Right lobe of liver (tissue), 6 donors: ENCODE measurements around the gene PC. TPM values are rescaled to one million over a fixed set of nuclear protein-coding genes. Genes with fewer than 3 reads are reported as not detected.

Experiments
- ATAC-seq, 4 donors: fragments of 200-7000 bp; cut with Tn5 transposase; one replicate each; pipeline ENCODE4 v1.9.1; 2020; ENCODE audit warnings: mild to moderate bottlenecking in 4 of 4, moderate library complexity in 4 of 4
- DNase-seq, 3 donors: peaks; one replicate each; pipeline ENCODE4 v3.0.0-alpha.2; 2020
- H3K27ac ChIP-seq, 3 donors: fragments of 200-600 bp; one replicate each; pipeline ENCODE4 v1.8.0; 2022
- H3K27me3 ChIP-seq, 2 donors: fragments of 200-600 bp; one replicate each; pipeline ENCODE4 v1.8.0; 2022
- H3K36me3 ChIP-seq, 4 donors: fragments of 200-600 bp; sonication (generic) in 1 of 4; one replicate each; pipeline versions ENCODE4 v1.5.1 to v1.8.0; 2017 to 2022; ENCODE audit warnings: control low read depth in 1 of 4
- H3K4me1 ChIP-seq, 4 donors: fragments of 200-600 bp; sonication (generic) in 1 of 4; one replicate each; pipeline versions ENCODE4 v1.5.1 to v1.8.0; 2017 to 2022; ENCODE audit warnings: control low read depth in 1 of 4
- H3K4me3 ChIP-seq, 3 donors: fragments of 200-600 bp; one replicate each; pipeline ENCODE4 v1.8.0; 2022
- H3K9me3 ChIP-seq, 4 donors: fragments of 200-600 bp; sonication (generic) in 1 of 4; one replicate each; pipeline versions ENCODE4 v1.5.1 to v1.8.0; 2017 to 2022; ENCODE audit warnings: control low read depth in 1 of 4
- POLR2A ChIP-seq: fragments of 450-650 bp; IDR thresholded peaks from one replicate; pipeline ENCODE4 v1.6.1; 2017; ENCODE audit warnings: antibody characterized with exemption, mild to moderate bottlenecking
- WGBS: methylation state at CpG from one replicate; pipeline ENCODE4 v1.1.6; 2018; ENCODE audit warnings: low coverage, low lambda C conversion rate; ENCODE audit not compliant: insufficient coverage; ENCODE audit errors: missing lambda C conversion rate; 5-methylcytosine and 5-hydroxymethylcytosine counted together
- intact Hi-C, 2 donors: fragments of 100-400 bp; cut with DNase I; formaldehyde crosslinking; loops; one replicate each; pipeline versions ENCODE4 v1.11.2 to v1.14.1; 2022
- total RNA-seq, 6 experiments: library from RNA; depleted of rRNA in 2 of 6; stranded (reverse); fragments of >200 nt in 2 of 6; fragmentation: NEBNext Ultra II Directional in 3 of 6; extraction: Animal tissue kit (Norgen Biotek cat#: 25700) in 3 of 6; gene quantifications; one replicate each; pipeline versions ENCODE4 v1.1.0 to v1.2.4, GENCODE V29; 2016 to 2023
- TF ChIP-seq, protein P1 (sequence below), 4 donors: fragments of 200-600 bp in 3 of 4; fragments of 450-650 bp in 1 of 4; IDR thresholded peaks; one replicate each; pipeline versions ENCODE4 v1.5.1 to v1.8.0; 2016 to 2022; ENCODE audit warnings: antibody characterized with exemption in 4 of 4, mild to moderate bottlenecking in 2 of 4
- donor health status: DM: no; HTN: yes; CAD: no.
- donor health status: DM: no; HTN: no; CAD: no.
- donor health status: DM: no; HTN: no; CAD: no.
- donor health status: DM: no; HTN: yes; CAD: no.
- donor health status: DM: no; HTN: yes; CAD: no.

Gene PC
- total RNA-seq, 6 experiments from 2014 or later: 265 to 457 (median 317) TPM

DNA sequence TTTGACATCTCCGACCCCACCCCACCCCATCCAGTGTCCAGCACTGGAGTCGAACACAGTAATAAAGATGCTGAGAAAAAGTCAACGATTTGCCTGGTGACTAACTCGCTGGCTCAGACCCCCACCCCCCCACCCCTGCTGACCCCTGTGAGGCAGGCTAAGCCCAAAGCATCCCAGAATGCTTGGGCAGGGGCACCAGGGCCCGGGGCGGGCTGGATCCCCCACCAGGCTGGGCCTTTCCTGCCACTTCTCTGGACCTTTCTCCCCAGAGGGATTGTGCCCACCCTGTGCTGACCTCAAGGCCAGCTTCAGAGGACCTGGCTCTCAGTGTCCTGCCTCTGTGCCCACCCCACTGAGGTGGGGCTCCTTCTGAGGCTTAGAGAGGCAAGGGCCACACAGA lies 18.7 kb upstream of the PC start:
- Histone ChIP-seq H3K36me3 (no peaks in the 10 kb centered on the region), H3K27me3 (no peaks in the 10 kb centered on the region), H3K4me1 (peaks cover 0 to 3% (median 2%) of the 10 kb centered on the region in 4 donors), H3K27ac (no peak overlapping the region), H3K9me3 (no peaks in the 10 kb centered on the region), H3K4me3 (no peak overlapping the region)
- ATAC-seq (no peak), DNase-seq (no peak)
- intact Hi-C loops: no loop called here
- no CpG with 5 or more reads among the region's 6 CpGs for WGBS
- TF ChIP-seq POLR2A: no peak
- TF ChIP-seq, protein P1, sequence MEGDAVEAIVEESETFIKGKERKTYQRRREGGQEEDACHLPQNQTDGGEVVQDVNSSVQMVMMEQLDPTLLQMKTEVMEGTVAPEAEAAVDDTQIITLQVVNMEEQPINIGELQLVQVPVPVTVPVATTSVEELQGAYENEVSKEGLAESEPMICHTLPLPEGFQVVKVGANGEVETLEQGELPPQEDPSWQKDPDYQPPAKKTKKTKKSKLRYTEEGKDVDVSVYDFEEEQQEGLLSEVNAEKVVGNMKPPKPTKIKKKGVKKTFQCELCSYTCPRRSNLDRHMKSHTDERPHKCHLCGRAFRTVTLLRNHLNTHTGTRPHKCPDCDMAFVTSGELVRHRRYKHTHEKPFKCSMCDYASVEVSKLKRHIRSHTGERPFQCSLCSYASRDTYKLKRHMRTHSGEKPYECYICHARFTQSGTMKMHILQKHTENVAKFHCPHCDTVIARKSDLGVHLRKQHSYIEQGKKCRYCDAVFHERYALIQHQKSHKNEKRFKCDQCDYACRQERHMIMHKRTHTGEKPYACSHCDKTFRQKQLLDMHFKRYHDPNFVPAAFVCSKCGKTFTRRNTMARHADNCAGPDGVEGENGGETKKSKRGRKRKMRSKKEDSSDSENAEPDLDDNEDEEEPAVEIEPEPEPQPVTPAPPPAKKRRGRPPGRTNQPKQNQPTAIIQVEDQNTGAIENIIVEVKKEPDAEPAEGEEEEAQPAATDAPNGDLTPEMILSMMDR (IDR thresholded peaks at IDR 0.05): no peak

DNA sequence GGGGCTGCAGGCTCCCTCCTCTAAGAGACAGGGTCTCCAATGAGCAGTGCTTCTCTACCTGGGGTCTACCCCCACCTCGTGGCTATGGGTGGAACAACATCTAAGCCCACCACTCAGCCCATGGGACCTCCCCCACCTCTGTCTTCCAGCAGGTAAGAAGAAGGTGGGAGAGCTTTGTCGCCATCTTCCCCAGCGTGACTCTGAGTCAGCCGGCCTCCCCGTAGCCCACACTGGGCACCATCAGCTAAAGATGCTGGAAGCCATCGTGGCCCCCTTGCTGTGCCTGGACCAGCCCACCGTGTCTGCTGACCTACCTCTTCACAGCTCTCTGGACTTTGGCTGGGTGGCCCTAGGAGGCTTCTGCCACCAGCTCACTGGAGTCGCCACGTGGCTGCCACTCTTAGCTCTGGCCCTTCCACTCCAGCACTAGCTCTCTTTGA lies 17.9 kb upstream of the PC start:
- no peaks in the 10 kb centered on the region for H3K27me3 ChIP-seq
- no peak overlapping the region for H3K4me3 ChIP-seq
- no peaks in the 10 kb centered on the region for H3K9me3 ChIP-seq
- no peaks in the 10 kb centered on the region for H3K36me3 ChIP-seq
- peaks cover 0 to 11% (median 6%) of the 10 kb centered on the region in 4 donors for H3K4me1 ChIP-seq
- ATAC-seq: peak in 3 of 4 donors; percentile 23 to 39 (median 33)
- H3K27ac ChIP-seq: no peak overlapping the region
- TF ChIP-seq, protein P1 (IDR thresholded peaks at IDR 0.05): peak; percentile 63 to 73 (median 68)
- no peak for TF ChIP-seq POLR2A
- no peak for DNase-seq
- intact Hi-C loops: no loop called here
- WGBS: 48% methylated on average over 3 of the region's 9 CpGs

DNA sequence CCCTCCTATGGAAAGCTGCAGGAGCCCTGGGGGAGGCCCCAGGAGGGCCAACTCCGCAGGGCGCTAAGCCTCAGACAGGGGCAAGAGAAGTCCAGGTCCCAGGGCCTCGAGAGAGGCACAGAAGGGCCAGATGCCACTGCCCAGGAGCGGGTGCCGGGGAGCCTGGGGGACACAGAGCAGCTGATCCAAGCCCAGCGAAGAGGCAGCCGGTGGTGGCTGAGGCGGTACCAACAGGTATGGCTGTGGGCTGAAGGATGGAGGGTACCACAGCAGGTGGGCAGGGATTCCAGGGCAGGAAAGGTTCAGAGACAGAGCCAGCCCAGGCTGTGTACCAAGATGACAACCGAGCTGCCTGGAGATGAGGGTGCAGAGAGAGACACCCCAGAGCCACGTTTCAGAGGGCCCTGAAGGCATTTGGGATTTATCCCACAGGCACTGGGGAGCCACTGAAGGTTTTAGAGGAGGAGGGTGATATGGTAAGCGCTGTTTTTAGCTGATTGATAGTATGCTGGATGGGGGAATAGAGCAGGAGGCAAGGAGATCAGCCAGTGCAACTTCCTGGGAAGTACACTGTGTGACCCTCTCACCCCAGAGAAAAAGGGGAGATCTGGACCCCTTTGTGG lies 17.3 kb upstream of the PC start:
- no peaks in the 10 kb centered on the region for H3K9me3 ChIP-seq
- no peaks in the 10 kb centered on the region for H3K27me3 ChIP-seq
- 58% methylated on average over 3 of the region's 11 CpGs for WGBS
- intact Hi-C loops: no loop called here
- H3K4me1 ChIP-seq: peaks cover 0 to 15% (median 8%) of the 10 kb centered on the region in 4 donors
- H3K4me3 ChIP-seq: no peak overlapping the region
- no peak for DNase-seq
- no peak overlapping the region for H3K27ac ChIP-seq
- no peak for ATAC-seq
- H3K36me3 ChIP-seq: no peaks in the 10 kb centered on the region
- TF ChIP-seq, protein P1 (IDR thresholded peaks at IDR 0.05): no peak
- no peak for TF ChIP-seq POLR2A

DNA sequence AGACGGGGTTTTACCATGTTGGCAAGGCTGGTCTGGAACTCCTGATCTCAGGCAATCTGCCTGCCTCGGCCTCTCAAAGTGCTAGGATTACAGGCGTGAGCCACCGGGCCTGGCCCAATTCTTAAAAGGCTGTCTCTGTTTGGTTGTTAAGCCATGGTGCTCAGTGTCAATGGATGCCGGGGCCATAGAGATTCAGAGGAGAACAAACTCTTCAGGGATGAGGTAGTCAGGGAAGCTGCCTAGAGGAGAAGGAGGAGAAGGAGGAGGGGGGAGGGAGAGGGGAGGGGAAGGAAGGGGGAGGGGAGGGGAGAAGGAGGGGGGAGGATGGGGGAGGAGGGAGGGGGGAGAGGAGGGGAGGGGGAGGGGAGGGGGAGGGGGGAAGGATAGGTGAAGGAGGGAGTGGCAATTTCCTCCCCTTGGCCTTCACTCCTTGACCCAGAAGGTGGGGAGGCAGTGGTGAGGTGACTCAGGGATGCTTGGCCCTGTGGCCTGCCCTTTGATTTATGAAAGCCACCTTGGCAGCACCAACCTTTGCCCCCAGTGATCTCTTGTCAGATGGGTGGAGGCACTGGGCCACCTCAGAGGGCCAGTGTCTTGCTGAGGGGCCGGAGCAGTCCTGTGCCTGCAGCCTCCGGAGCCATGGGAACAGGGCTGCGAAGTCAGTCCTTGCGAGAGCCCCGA lies 16.7 kb upstream of the PC start, which contains the start of gene C11orf86:
C11orf86 (plus strand) TSS at position 581 of the 681 bp plus-strand sequence; CDS start at position 640, 59 bp downstream.
- Histone ChIP-seq H3K4me1 (peaks cover 0 to 20% (median 11%) of the 10 kb centered on the region in 4 donors), H3K36me3 (no peaks in the 10 kb centered on the region), H3K27ac (no peak within 1 kb of the TSS), H3K9me3 (no peaks in the 10 kb centered on the region), H3K4me3 (no peak within 1 kb of the TSS), H3K27me3 (no peaks in the 10 kb centered on the region)
- no peak for ATAC-seq
- TF ChIP-seq, protein P1 (IDR thresholded peaks at IDR 0.05): no peak
- no peak for TF ChIP-seq POLR2A
- no peak for DNase-seq
- intact Hi-C loops: no loop called here
- WGBS: 88% methylated on average over 5 of the region's 10 CpGs
